A549 (cell line): ENCODE results near the gene INSM2.

Experiments used
- CHD2 ChIP-seq: fragments of 150-350 bp; IDR thresholded peaks from 2 replicates; pipeline ENCODE4 v1.6.1; 2014; ENCODE audit warnings: low read length; ENCODE audit not compliant: partially characterized antibody
- TF ChIP-seq, protein P1 (sequence below): IDR thresholded peaks from 2 replicates; pipeline ENCODE4 v1.6.1; 2012

DNA sequence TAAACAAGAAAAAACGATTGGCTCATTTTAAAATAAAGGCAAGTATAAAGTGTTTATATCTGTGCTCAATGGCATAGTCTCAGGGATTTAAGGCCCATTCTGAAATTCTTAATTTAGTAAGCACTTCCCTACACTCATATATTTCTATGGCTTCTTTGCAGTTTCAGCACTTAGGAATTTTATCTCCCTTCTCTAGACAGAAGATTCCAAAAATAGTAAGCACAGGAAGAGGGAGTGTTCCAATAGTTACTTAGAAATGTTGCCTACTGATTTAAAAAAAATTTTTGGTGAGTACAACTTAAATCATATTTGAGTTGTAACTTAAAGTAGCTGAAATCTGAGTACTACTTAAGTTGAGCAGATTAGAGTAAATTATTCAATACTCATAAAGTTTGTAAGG lies 19.8 kb downstream of the INSM2 start:
- TF ChIP-seq, protein P1, sequence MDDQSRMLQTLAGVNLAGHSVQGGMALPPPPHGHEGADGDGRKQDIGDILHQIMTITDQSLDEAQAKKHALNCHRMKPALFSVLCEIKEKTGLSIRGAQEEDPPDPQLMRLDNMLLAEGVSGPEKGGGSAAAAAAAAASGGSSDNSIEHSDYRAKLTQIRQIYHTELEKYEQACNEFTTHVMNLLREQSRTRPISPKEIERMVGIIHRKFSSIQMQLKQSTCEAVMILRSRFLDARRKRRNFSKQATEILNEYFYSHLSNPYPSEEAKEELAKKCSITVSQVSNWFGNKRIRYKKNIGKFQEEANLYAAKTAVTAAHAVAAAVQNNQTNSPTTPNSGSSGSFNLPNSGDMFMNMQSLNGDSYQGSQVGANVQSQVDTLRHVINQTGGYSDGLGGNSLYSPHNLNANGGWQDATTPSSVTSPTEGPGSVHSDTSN: no peak
- no peak for TF ChIP-seq CHD2
